ENCODE results near the gene YBEY. TPM values are rescaled to one million over a fixed set of nuclear protein-coding genes. Genes with fewer than 3 reads are reported as not detected.

Gene YBEY
- total and polyA plus RNA-seq, 2 of the 13 experiments (the other 11 are each of a cell fraction or from before 2014, with no cell fraction given), result 6.5 to 8.9 TPM

DNA sequence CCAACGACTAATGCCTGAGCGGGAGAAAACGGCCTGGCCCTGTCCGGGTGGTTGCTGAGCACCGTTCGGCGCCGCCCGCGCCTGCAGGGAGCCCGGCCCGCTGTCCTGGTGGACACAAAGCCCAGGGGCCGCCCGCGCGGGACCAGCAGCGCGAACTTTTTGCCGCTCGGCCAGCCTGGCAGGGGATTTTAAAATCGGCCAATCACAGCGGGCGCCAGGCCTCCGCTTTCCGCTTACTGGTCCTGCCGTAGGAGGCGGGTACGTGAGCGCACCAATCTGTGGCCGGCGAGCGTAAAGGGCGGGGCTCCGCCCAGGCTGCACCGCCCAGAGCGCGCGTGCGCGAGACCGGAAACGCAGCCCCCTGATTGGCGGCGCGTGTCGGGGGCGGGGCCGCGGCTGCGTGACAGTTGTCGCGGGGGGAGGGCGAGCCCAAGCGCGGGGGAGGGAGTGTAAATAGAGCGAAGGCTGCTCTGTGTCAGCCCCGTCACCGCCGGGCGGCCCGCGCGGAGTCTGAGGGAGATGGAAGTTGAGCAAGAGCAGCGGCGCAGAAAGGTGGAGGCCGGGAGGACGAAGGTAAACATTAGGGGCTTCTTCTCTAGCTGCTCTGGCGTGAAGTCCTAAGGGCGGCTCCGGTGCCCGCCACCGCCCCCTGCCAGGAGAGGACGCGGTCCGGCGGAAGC lies 37.7 kb downstream of the YBEY start, which contains the start of the genes C21orf58 and PCNT (continued):
- TF ChIP-seq ZNF33B (CRISPR knock-in tag; IDR thresholded peaks at IDR 0.05) (no peak), ZNF101 (CRISPR knock-in tag; IDR thresholded peaks at IDR 0.05; ENCODE audit: borderline replicate concordance, low read depth) (no peak), JUN (CRISPR knock-in tag; IDR thresholded peaks at IDR 0.05) (no peak), ZNF121 (CRISPR knock-in tag; IDR thresholded peaks at IDR 0.05) (0 out of 2 replicates have a peak, but pooled peaks have one; percentile 3), ZNF616 (CRISPR knock-in tag; IDR thresholded peaks at IDR 0.05; ENCODE audit: low read depth) (no peak), YY1 (IDR thresholded peaks at IDR 0.05; ENCODE audit: insufficient read depth, insufficient replicate concordance, low read depth, low read length) (no peak), ZNF205 (CRISPR knock-in tag; IDR thresholded peaks at IDR 0.05) (no peak), RBM39 (IDR thresholded peaks at IDR 0.05; ENCODE audit: low read depth, low read length, poor library complexity, severe bottlenecking) (no peak), STAT5B (CRISPR knock-in tag; IDR thresholded peaks at IDR 0.05) (no peak), ZNF543 (CRISPR knock-in tag; IDR thresholded peaks at IDR 0.05) (no peak), ZNF782 (CRISPR knock-in tag; IDR thresholded peaks at IDR 0.05; ENCODE audit: borderline replicate concordance) (no peak), ZNF577 (CRISPR knock-in tag; IDR thresholded peaks at IDR 0.05; ENCODE audit: borderline replicate concordance, low read depth) (no peak), SUZ12 (IDR thresholded peaks at IDR 0.05; ENCODE audit: low read depth, low read length) (no peak), ZNF124 (CRISPR knock-in tag; IDR thresholded peaks at IDR 0.05) (no peak), TAF15 (IDR thresholded peaks at IDR 0.05; ENCODE audit: low read depth, low read length, poor library complexity, severe bottlenecking) (no peak), ZNF510 (CRISPR knock-in tag; IDR thresholded peaks at IDR 0.05; ENCODE audit: low read depth) (no peak), REXO4 (CRISPR knock-in tag; IDR thresholded peaks at IDR 0.05; ENCODE audit: borderline replicate concordance) (no peak; the same call in 1 of the 2 replicates)
- TF ChIP-seq, protein P1, sequence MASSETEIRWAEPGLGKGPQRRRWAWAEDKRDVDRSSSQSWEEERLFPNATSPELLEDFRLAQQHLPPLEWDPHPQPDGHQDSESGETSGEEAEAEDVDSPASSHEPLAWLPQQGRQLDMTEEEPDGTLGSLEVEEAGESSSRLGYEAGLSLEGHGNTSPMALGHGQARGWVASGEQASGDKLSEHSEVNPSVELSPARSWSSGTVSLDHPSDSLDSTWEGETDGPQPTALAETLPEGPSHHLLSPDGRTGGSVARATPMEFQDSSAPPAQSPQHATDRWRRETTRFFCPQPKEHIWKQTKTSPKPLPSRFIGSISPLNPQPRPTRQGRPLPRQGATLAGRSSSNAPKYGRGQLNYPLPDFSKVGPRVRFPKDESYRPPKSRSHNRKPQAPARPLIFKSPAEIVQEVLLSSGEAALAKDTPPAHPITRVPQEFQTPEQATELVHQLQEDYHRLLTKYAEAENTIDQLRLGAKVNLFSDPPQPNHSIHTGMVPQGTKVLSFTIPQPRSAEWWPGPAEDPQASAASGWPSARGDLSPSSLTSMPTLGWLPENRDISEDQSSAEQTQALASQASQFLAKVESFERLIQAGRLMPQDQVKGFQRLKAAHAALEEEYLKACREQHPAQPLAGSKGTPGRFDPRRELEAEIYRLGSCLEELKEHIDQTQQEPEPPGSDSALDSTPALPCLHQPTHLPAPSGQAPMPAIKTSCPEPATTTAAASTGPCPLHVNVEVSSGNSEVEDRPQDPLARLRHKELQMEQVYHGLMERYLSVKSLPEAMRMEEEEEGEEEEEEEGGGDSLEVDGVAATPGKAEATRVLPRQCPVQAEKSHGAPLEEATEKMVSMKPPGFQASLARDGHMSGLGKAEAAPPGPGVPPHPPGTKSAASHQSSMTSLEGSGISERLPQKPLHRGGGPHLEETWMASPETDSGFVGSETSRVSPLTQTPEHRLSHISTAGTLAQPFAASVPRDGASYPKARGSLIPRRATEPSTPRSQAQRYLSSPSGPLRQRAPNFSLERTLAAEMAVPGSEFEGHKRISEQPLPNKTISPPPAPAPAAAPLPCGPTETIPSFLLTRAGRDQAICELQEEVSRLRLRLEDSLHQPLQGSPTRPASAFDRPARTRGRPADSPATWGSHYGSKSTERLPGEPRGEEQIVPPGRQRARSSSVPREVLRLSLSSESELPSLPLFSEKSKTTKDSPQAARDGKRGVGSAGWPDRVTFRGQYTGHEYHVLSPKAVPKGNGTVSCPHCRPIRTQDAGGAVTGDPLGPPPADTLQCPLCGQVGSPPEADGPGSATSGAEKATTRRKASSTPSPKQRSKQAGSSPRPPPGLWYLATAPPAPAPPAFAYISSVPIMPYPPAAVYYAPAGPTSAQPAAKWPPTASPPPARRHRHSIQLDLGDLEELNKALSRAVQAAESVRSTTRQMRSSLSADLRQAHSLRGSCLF (CRISPR knock-in tag; IDR thresholded peaks at IDR 0.05; ENCODE audit: borderline replicate concordance), result no peak
- TF ChIP-seq, protein P2, sequence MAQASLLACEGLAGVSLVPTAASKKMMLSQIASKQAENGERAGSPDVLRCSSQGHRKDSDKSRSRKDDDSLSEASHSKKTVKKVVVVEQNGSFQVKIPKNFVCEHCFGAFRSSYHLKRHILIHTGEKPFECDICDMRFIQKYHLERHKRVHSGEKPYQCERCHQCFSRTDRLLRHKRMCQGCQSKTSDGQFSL (CRISPR knock-in tag; IDR thresholded peaks at IDR 0.05), result no peak
- TF ChIP-seq, protein P3, sequence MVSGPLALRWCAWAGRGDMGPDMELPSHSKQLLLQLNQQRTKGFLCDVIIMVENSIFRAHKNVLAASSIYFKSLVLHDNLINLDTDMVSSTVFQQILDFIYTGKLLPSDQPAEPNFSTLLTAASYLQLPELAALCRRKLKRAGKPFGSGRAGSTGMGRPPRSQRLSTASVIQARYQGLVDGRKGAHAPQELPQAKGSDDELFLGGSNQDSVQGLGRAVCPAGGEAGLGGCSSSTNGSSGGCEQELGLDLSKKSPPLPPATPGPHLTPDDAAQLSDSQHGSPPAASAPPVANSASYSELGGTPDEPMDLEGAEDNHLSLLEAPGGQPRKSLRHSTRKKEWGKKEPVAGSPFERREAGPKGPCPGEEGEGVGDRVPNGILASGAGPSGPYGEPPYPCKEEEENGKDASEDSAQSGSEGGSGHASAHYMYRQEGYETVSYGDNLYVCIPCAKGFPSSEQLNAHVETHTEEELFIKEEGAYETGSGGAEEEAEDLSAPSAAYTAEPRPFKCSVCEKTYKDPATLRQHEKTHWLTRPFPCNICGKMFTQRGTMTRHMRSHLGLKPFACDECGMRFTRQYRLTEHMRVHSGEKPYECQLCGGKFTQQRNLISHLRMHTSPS (CRISPR knock-in tag; IDR thresholded peaks at IDR 0.05; ENCODE audit: low read depth), result no peak
- TF ChIP-seq, protein P4, sequence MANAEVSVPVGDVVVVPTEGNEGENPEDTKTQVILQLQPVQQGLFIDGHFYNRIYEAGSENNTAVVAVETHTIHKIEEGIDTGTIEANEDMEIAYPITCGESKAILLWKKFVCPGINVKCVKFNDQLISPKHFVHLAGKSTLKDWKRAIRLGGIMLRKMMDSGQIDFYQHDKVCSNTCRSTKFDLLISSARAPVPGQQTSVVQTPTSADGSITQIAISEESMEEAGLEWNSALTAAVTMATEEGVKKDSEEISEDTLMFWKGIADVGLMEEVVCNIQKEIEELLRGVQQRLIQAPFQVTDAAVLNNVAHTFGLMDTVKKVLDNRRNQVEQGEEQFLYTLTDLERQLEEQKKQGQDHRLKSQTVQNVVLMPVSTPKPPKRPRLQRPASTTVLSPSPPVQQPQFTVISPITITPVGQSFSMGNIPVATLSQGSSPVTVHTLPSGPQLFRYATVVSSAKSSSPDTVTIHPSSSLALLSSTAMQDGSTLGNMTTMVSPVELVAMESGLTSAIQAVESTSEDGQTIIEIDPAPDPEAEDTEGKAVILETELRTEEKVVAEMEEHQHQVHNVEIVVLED (CRISPR knock-in tag; IDR thresholded peaks at IDR 0.05; ENCODE audit: borderline replicate concordance), result peak; percentile 90
